Neural cell (in vitro differentiated cells): ENCODE data around the gene GSTO2. TPM values are rescaled to one million over a fixed set of nuclear protein-coding genes. Genes with fewer than 3 reads are reported as not detected.

Experiments used
- H2AFZ ChIP-seq: fragments of 200-600, 300-800 bp; sonication (generic), shearing (Covaris generic); 2 replicates; pipeline ENCODE4 v1.6.0; 2014; ENCODE audit warnings: low read depth, mild to moderate bottlenecking, antibody characterized with exemption, low read length, moderate library complexity
- H3F3A ChIP-seq: fragments of 200-600 bp; shearing (Covaris generic); 2 replicates; pipeline ENCODE4 v1.6.1; 2016; ENCODE audit warnings: mild to moderate bottlenecking, moderate library complexity, mixed read lengths, antibody characterized with exemption, low read length; ENCODE audit not compliant: insufficient read depth, poor library complexity, severe bottlenecking
- H3K27ac ChIP-seq: fragments of 200-600, 300-800 bp; sonication (generic), shearing (Covaris generic); 2 replicates; pipeline ENCODE4 v1.5.1; 2014; ENCODE audit warnings: mild to moderate bottlenecking, low read length, moderate library complexity
- H3K27me3 ChIP-seq: fragments of 300-800, 200-600 bp; sonication (generic), shearing (Covaris generic); 2 replicates; pipeline ENCODE4 v1.6.0; 2014; ENCODE audit warnings: mild to moderate bottlenecking, low read depth, low read length, moderate library complexity; ENCODE audit not compliant: insufficient read depth
- H3K36me3 ChIP-seq: fragments of 300-800, 200-600 bp; sonication (generic), shearing (Covaris generic); 2 replicates; pipeline ENCODE4 v1.5.1; 2014; ENCODE audit warnings: mild to moderate bottlenecking, antibody characterized with exemption, low read length, moderate library complexity; ENCODE audit not compliant: insufficient read depth
- H3K4me2 ChIP-seq: fragments of 300-800, 200-600 bp; sonication (generic), shearing (Covaris generic); 2 replicates; pipeline ENCODE4 v1.6.0; 2014; ENCODE audit warnings: mild to moderate bottlenecking, low read length
- H3K4me3 ChIP-seq: fragments of 300-800, 200-600 bp; sonication (generic), shearing (Covaris generic); 2 replicates; pipeline ENCODE4 v1.5.1; 2014; ENCODE audit warnings: mild to moderate bottlenecking, low read length, moderate library complexity
- H3K79me2 ChIP-seq: fragments of 200-600 bp; shearing (Covaris generic); replicated peaks from 2 replicates; pipeline ENCODE4 v1.6.0; 2014; ENCODE audit warnings: mild to moderate bottlenecking, low read length, moderate library complexity; ENCODE audit not compliant: insufficient read depth
- H3K9ac ChIP-seq: fragments of 300-800, 200-600 bp; sonication (generic), shearing (Covaris generic); 2 replicates; pipeline ENCODE4 v1.6.1; 2016; ENCODE audit warnings: mild to moderate bottlenecking, low read length, mixed read lengths
- H3K9me2 ChIP-seq: fragments of 200-600 bp; shearing (Covaris generic); 2 replicates; pipeline ENCODE4 v1.6.1; 2016; ENCODE audit warnings: mild to moderate bottlenecking, low read length, mixed read lengths; ENCODE audit not compliant: insufficient read depth
- H3K9me3 ChIP-seq: fragments of 200-600, 300-800 bp; sonication (generic), shearing (Covaris generic); 2 replicates; pipeline ENCODE4 v1.6.1; 2016; ENCODE audit warnings: mild to moderate bottlenecking, mixed run types, low read length, moderate library complexity, mixed read lengths
- H4K20me1 ChIP-seq: fragments of 200-600 bp; shearing (Covaris generic); 2 replicates; pipeline ENCODE4 v1.6.1; 2016; ENCODE audit warnings: mild to moderate bottlenecking, mixed run types; ENCODE audit not compliant: insufficient read depth
- CTCF ChIP-seq: fragments of 450-650 bp; IDR thresholded peaks from 2 replicates; pipeline ENCODE4 v1.5.1; 2014; ENCODE audit warnings: antibody characterized with exemption, mild to moderate bottlenecking, moderate library complexity; ENCODE audit not compliant: poor library complexity, severe bottlenecking
- EP300 ChIP-seq: fragments of 450-650 bp; conservative IDR thresholded peaks from 2 replicates; pipeline ENCODE4 v1.6.1; 2014; ENCODE audit warnings: antibody characterized with exemption, mild to moderate bottlenecking, moderate library complexity; ENCODE audit not compliant: poor library complexity, severe bottlenecking
- EZH2 ChIP-seq: fragments of 200-600, 300-800 bp; shearing (Covaris generic), sonication (generic); IDR thresholded peaks from 2 replicates; pipeline ENCODE4 v1.6.1; 2014; ENCODE audit warnings: antibody characterized with exemption, low read length, borderline replicate concordance, mild to moderate bottlenecking; ENCODE audit not compliant: insufficient read depth, poor library complexity, severe bottlenecking
- MXI1 ChIP-seq: fragments of 450-650 bp; conservative IDR thresholded peaks from 2 replicates; pipeline ENCODE4 v1.6.1; 2014; ENCODE audit warnings: antibody characterized with exemption, mild to moderate bottlenecking; ENCODE audit not compliant: poor library complexity, severe bottlenecking
- POLR2AphosphoS5 ChIP-seq: IDR thresholded peaks from 2 replicates; pipeline ENCODE4 v1.6.1; 2012
- RAD21 ChIP-seq: fragments of 450-650 bp; conservative IDR thresholded peaks from 2 replicates; pipeline ENCODE4 v1.6.1; 2014; ENCODE audit warnings: antibody characterized with exemption, mild to moderate bottlenecking, moderate library complexity
- REST ChIP-seq: IDR thresholded peaks from 2 replicates; pipeline ENCODE4 v1.6.1; 2012; ENCODE audit warnings: borderline replicate concordance
- SMC3 ChIP-seq: fragments of 450-650 bp; conservative IDR thresholded peaks from 2 replicates; pipeline ENCODE4 v1.6.1; 2014; ENCODE audit warnings: antibody characterized with exemption, mild to moderate bottlenecking, moderate library complexity; ENCODE audit not compliant: poor library complexity
- TAF1 ChIP-seq: IDR thresholded peaks from 2 replicates; pipeline ENCODE4 v1.6.1; 2012; ENCODE audit warnings: low read depth
- polyA plus RNA-seq: library from polyadenylated mRNA; depleted of rRNA; stranded (reverse); fragments of >200 nt; gene quantifications from 2 replicates; pipeline ENCODE4 v1.2.3, GENCODE V29; 2014

The GSTO2 gene
- polyA plus RNA-seq, 1 donor from 2014 or later = 0.53 TPM

- H4K20me1 ChIP-seq = no peaks in the 10 kb centered on the region
- H2AFZ ChIP-seq = no peak overlapping the region
- H3K36me3 ChIP-seq = no peaks in the 10 kb centered on the region
- no peak for TF ChIP-seq REST
- no peak for TF ChIP-seq CTCF
- TF ChIP-seq EZH2 = no peak
- TF ChIP-seq EP300 = no peak
- TF ChIP-seq MXI1 = no peak
- H3K79me2 ChIP-seq = no peaks in the 10 kb centered on the region
- H3K27me3 ChIP-seq = no peaks in the 10 kb centered on the region
- H3K4me3 ChIP-seq = no peak overlapping the region
- H3F3A ChIP-seq = no peaks in the 10 kb centered on the region
- no peak overlapping the region for H3K9ac ChIP-seq
- H3K27ac ChIP-seq = no peak overlapping the region
- no peak overlapping the region for H3K4me2 ChIP-seq
- no peaks in the 10 kb centered on the region for H3K9me3 ChIP-seq
- H3K9me2 ChIP-seq = no peaks in the 10 kb centered on the region
Observed at GRCh38 chr10:104304356-104304745, 35.4 kb downstream of the GSTO2 start.

- no peak overlapping the region for H2AFZ ChIP-seq
- no peaks in the 10 kb centered on the region for H3K9me3 ChIP-seq
- H3K27me3 ChIP-seq = no peaks in the 10 kb centered on the region
- no peak overlapping the region for H3K4me3 ChIP-seq
- TF ChIP-seq MXI1 (no peak), SMC3 (no peak), EZH2 (no peak)
- no peak overlapping the region for H3K27ac ChIP-seq
- H3K4me2 ChIP-seq = no peak overlapping the region
- H4K20me1 ChIP-seq = no peaks in the 10 kb centered on the region
- H3K36me3 ChIP-seq = no peaks in the 10 kb centered on the region
- H3K9me2 ChIP-seq = no peaks in the 10 kb centered on the region
- H3K9ac ChIP-seq = no peak overlapping the region
- H3K79me2 ChIP-seq = no peaks in the 10 kb centered on the region
- no peaks in the 10 kb centered on the region for H3F3A ChIP-seq
Observed at GRCh38 chr10:104304927-104305326, 35.9 kb downstream of the GSTO2 start.

- TF ChIP-seq EZH2 = no peak
- no peak for TF ChIP-seq POLR2AphosphoS5
- TF ChIP-seq EP300 = no peak
- no peak for TF ChIP-seq TAF1
- TF ChIP-seq RAD21 = no peak
- no peak for TF ChIP-seq REST
- TF ChIP-seq CTCF = no peak
- no peak for TF ChIP-seq MXI1
- no peaks in the 10 kb centered on the region for H3F3A ChIP-seq
- H3K9me3 ChIP-seq = no peaks in the 10 kb centered on the region
- H3K36me3 ChIP-seq = no peaks in the 10 kb centered on the region
- H4K20me1 ChIP-seq = no peaks in the 10 kb centered on the region
- no peaks in the 10 kb centered on the region for H3K79me2 ChIP-seq
- no peak overlapping the region for H3K4me3 ChIP-seq
- H2AFZ ChIP-seq = no peak overlapping the region
- no peaks in the 10 kb centered on the region for H3K9me2 ChIP-seq
- H3K4me2 ChIP-seq = no peak overlapping the region
- H3K27me3 ChIP-seq = no peaks in the 10 kb centered on the region
- H3K9ac ChIP-seq = no peak overlapping the region
- H3K27ac ChIP-seq = no peak overlapping the region
Observed at GRCh38 chr10:104306897-104307296, 37.9 kb downstream of the GSTO2 start.
